WTC11 (cell line): ENCODE results near the gene RIOX2. TPM values are rescaled to one million over a fixed set of nuclear protein-coding genes. Genes with fewer than 3 reads are reported as not detected.

ENCODE experiments used
- ATAC-seq: fragments of 200-7000 bp; cut with Tn5 transposase; 2 replicates; pipeline ENCODE4 v1.10.0; 2021; ENCODE audit warnings: mild to moderate bottlenecking, moderate library complexity
- CTCF ChIA-PET: fragments of 300-600 bp; sonication (Branson Sonifier 250); formaldehyde crosslinking; loops from one replicate; lab custom pipeline; 2021; ENCODE audit warnings: antibody characterized with exemption; lab: Charles Lee
- POLR2A ChIA-PET: fragments of 350-600 bp; sonication (Branson Sonifier 250); formaldehyde crosslinking; loops from one replicate; lab custom pipeline; 2021; ENCODE audit warnings: antibody characterized with exemption; lab: Charles Lee
- DNase-seq: peaks from one replicate; pipeline ENCODE4 v3.0.0; 2021; ENCODE audit warnings: low spot score
- H3K27ac Mint-ChIP-seq: 2 replicates; pipeline ENCODE4 v1.8.0; 2021; ENCODE audit warnings: mixed read lengths
- H3K27me3 Mint-ChIP-seq: 2 replicates; pipeline ENCODE4 v1.8.0; 2021; ENCODE audit warnings: low read depth, mild to moderate bottlenecking, moderate library complexity, mixed read lengths
- H3K36me3 Mint-ChIP-seq: 2 replicates; pipeline ENCODE4 v1.8.0; 2021; ENCODE audit warnings: mixed read lengths
- H3K4me1 Mint-ChIP-seq: 2 replicates; pipeline ENCODE4 v1.8.0; 2022; ENCODE audit warnings: mixed read lengths
- H3K4me3 Mint-ChIP-seq: 2 replicates; pipeline ENCODE4 v1.8.0; 2021; ENCODE audit warnings: mild to moderate bottlenecking, moderate library complexity, mixed read lengths
- H3K9me3 Mint-ChIP-seq: 2 replicates; pipeline ENCODE4 v1.8.0; 2021; ENCODE audit warnings: mixed read lengths
- ATF6 ChIP-seq: sonication (generic); formaldehyde crosslinking; IDR thresholded peaks from 2 replicates; pipeline ENCODE4 v1.8.1; 2023; ENCODE audit warnings: mild to moderate bottlenecking, missing genetic modification reagents
- ELF4 ChIP-seq: sonication (generic); formaldehyde crosslinking; IDR thresholded peaks from 2 replicates; pipeline ENCODE4 v1.8.1; 2022; ENCODE audit warnings: low read depth, mild to moderate bottlenecking, moderate library complexity, missing genetic modification reagents
- KAT7 ChIP-seq: sonication (generic); formaldehyde crosslinking; IDR thresholded peaks from 2 replicates; pipeline ENCODE4 v1.8.1; 2023; ENCODE audit warnings: missing genetic modification reagents, mild to moderate bottlenecking, borderline replicate concordance
- NFYB ChIP-seq: sonication (generic); formaldehyde crosslinking; conservative IDR thresholded peaks from 2 replicates; pipeline ENCODE4 v1.8.0; 2022; ENCODE audit warnings: low read depth, missing genetic modification reagents
- NR2C2 ChIP-seq: sonication (generic); formaldehyde crosslinking; IDR thresholded peaks from 2 replicates; pipeline ENCODE4 v1.8.0; 2022; ENCODE audit warnings: mild to moderate bottlenecking, missing genetic modification reagents
- OVOL2 ChIP-seq: fragments of 250-450 bp; sonication (Bioruptor Pico); IDR thresholded peaks from 2 replicates; pipeline ENCODE4 v1.9.0; 2021; ENCODE audit warnings: mild to moderate bottlenecking, borderline replicate concordance
- RORB ChIP-seq: fragments of 250-450 bp; sonication (Bioruptor Pico); IDR thresholded peaks from 2 replicates; pipeline ENCODE4 v1.9.0; 2021; ENCODE audit warnings: mild to moderate bottlenecking
- SOX15 ChIP-seq: fragments of 250-450 bp; sonication (Bioruptor Pico); IDR thresholded peaks from 2 replicates; pipeline ENCODE4 v1.9.0; 2021; ENCODE audit warnings: mild to moderate bottlenecking
- ZBTB43 ChIP-seq: sonication (generic); formaldehyde crosslinking; IDR thresholded peaks from 2 replicates; pipeline ENCODE4 v1.8.1; 2023; ENCODE audit warnings: mild to moderate bottlenecking, missing genetic modification reagents
- ZNF219 ChIP-seq: sonication (generic); formaldehyde crosslinking; IDR thresholded peaks from 2 replicates; pipeline ENCODE4 v1.8.0; 2023; ENCODE audit warnings: missing genetic modification reagents, mild to moderate bottlenecking, borderline replicate concordance
- ZNF396 ChIP-seq: fragments of 250-450 bp; sonication (Bioruptor Pico); IDR thresholded peaks from 2 replicates; pipeline ENCODE4 v1.8.0; 2021; ENCODE audit warnings: mild to moderate bottlenecking, moderate library complexity, borderline replicate concordance
- total RNA-seq: library from RNA; stranded (reverse); gene quantifications from 3 replicates; pipeline ENCODE4 v1.2.3, GENCODE V29; 2021
- TF ChIP-seq, protein P1 (sequence below): sonication (generic); formaldehyde crosslinking; IDR thresholded peaks from 2 replicates; pipeline ENCODE4 v1.8.1; 2023; ENCODE audit warnings: mild to moderate bottlenecking, moderate library complexity, missing genetic modification reagents
- TF ChIP-seq, protein P2 (sequence below): sonication (generic); formaldehyde crosslinking; conservative IDR thresholded peaks from 2 replicates; pipeline ENCODE4 v1.8.1; 2023; ENCODE audit warnings: mild to moderate bottlenecking, low read depth, missing genetic modification reagents, moderate library complexity
- TF ChIP-seq, protein P3 (sequence below): sonication (generic); formaldehyde crosslinking; IDR thresholded peaks from 2 replicates; pipeline ENCODE4 v1.8.0; 2022; ENCODE audit warnings: missing genetic modification reagents

The RIOX2 gene
- total RNA-seq, 1 experiment from 2014 or later: 11.0 TPM

GRCh38 chr3:97928986-97929385 is 43.2 kb downstream of the RIOX2 start (continued):
- TF ChIP-seq ELF4 (CRISPR knock-in tag) (no peak), ATF6 (CRISPR knock-in tag) (no peak), ZBTB43 (CRISPR knock-in tag) (no peak)
- TF ChIP-seq, protein P1, sequence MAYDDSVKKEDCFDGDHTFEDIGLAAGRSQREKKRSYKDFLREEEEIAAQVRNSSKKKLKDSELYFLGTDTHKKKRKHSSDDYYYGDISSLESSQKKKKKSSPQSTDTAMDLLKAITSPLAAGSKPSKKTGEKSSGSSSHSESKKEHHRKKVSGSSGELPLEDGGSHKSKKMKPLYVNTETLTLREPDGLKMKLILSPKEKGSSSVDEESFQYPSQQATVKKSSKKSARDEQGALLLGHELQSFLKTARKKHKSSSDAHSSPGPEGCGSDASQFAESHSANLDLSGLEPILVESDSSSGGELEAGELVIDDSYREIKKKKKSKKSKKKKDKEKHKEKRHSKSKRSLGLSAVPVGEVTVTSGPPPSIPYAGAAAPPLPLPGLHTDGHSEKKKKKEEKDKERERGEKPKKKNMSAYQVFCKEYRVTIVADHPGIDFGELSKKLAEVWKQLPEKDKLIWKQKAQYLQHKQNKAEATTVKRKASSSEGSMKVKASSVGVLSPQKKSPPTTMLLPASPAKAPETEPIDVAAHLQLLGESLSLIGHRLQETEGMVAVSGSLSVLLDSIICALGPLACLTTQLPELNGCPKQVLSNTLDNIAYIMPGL (CRISPR knock-in tag): no peak

GRCh38 chr3:97927704-97928103 is 44.5 kb downstream of the RIOX2 start:
- no peaks in the 10 kb centered on the region for H3K9me3 Mint-ChIP-seq
- ATAC-seq: no peak
- H3K4me3 Mint-ChIP-seq: no peak overlapping the region
- no peak overlapping the region for H3K27ac Mint-ChIP-seq
- no peak for DNase-seq
- CTCF ChIA-PET: no interaction called here
- H3K4me1 Mint-ChIP-seq: no peaks in the 10 kb centered on the region
- POLR2A ChIA-PET: no interaction called here
- H3K27me3 Mint-ChIP-seq: no peaks in the 10 kb centered on the region
- TF ChIP-seq KAT7: no peak
- H3K36me3 Mint-ChIP-seq: peaks cover 16% of the 10 kb centered on the region

DNA sequence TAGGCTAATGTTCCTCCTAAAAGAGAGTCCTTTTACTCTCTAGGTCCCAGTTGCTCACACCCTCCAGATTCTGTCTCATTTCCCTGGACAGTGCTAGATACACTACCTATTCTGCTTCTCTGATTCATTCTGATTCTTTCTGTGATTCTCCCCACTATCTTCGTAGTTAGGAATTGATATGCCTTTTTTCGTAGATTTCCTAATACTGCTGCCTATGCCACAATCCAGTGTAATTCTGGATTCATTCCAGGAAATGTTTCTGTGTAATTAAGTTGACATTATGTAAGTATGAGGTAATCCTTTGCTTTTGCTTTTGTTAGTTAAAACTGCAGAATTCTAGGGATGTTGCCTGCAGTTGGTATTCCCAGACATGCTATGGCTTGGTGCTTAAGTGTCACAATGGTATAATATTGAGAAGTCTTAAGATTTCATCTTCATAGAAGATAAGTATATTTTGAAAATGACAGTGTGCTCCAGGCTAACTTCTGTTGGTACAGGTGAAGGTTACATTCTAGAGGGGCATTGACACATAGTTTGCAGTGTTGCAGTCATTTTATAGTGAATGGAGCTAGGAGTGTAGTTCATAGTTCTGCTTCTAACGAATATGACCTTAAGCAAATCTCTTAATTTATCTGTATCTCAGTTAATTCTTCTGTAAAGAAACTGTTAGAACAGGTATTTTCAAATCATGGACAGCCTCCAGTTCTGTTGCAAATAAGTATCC is 54.3 kb downstream of the RIOX2 start:
- peaks cover 5% of the 10 kb centered on the region; the same call in 1 of the 2 replicates for H3K9me3 Mint-ChIP-seq
- POLR2A ChIA-PET: no interaction called here
- peaks cover 32% of the 10 kb centered on the region for H3K36me3 Mint-ChIP-seq
- TF ChIP-seq, protein P2, sequence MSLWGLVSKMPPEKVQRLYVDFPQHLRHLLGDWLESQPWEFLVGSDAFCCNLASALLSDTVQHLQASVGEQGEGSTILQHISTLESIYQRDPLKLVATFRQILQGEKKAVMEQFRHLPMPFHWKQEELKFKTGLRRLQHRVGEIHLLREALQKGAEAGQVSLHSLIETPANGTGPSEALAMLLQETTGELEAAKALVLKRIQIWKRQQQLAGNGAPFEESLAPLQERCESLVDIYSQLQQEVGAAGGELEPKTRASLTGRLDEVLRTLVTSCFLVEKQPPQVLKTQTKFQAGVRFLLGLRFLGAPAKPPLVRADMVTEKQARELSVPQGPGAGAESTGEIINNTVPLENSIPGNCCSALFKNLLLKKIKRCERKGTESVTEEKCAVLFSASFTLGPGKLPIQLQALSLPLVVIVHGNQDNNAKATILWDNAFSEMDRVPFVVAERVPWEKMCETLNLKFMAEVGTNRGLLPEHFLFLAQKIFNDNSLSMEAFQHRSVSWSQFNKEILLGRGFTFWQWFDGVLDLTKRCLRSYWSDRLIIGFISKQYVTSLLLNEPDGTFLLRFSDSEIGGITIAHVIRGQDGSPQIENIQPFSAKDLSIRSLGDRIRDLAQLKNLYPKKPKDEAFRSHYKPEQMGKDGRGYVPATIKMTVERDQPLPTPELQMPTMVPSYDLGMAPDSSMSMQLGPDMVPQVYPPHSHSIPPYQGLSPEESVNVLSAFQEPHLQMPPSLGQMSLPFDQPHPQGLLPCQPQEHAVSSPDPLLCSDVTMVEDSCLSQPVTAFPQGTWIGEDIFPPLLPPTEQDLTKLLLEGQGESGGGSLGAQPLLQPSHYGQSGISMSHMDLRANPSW (CRISPR knock-in tag): no peak
- TF ChIP-seq, protein P3, sequence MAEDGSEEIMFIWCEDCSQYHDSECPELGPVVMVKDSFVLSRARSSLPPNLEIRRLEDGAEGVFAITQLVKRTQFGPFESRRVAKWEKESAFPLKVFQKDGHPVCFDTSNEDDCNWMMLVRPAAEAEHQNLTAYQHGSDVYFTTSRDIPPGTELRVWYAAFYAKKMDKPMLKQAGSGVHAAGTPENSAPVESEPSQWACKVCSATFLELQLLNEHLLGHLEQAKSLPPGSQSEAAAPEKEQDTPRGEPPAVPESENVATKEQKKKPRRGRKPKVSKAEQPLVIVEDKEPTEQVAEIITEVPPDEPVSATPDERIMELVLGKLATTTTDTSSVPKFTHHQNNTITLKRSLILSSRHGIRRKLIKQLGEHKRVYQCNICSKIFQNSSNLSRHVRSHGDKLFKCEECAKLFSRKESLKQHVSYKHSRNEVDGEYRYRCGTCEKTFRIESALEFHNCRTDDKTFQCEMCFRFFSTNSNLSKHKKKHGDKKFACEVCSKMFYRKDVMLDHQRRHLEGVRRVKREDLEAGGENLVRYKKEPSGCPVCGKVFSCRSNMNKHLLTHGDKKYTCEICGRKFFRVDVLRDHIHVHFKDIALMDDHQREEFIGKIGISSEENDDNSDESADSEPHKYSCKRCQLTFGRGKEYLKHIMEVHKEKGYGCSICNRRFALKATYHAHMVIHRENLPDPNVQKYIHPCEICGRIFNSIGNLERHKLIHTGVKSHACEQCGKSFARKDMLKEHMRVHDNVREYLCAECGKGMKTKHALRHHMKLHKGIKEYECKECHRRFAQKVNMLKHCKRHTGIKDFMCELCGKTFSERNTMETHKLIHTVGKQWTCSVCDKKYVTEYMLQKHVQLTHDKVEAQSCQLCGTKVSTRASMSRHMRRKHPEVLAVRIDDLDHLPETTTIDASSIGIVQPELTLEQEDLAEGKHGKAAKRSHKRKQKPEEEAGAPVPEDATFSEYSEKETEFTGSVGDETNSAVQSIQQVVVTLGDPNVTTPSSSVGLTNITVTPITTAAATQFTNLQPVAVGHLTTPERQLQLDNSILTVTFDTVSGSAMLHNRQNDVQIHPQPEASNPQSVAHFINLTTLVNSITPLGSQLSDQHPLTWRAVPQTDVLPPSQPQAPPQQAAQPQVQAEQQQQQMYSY: no peak
- TF ChIP-seq NFYB (CRISPR knock-in tag): no peak
- no peak for TF ChIP-seq ZNF219 (CRISPR knock-in tag)
- TF ChIP-seq ZNF396 (CRISPR knock-in tag): no peak
- TF ChIP-seq NR2C2: no peak
- TF ChIP-seq SOX15: no peak
- TF ChIP-seq RORB (CRISPR knock-in tag): no peak
- TF ChIP-seq OVOL2: no peak
- CTCF ChIA-PET: no interaction called here
- no peak overlapping the region for H3K4me3 Mint-ChIP-seq
- no peak overlapping the region for H3K27ac Mint-ChIP-seq
- ATAC-seq: no peak
- H3K27me3 Mint-ChIP-seq: no peaks in the 10 kb centered on the region
- no peak for DNase-seq
- no peaks in the 10 kb centered on the region for H3K4me1 Mint-ChIP-seq
